Limb (tissue), 2 donors: ENCODE measurements around the gene ZBTB48.
A peak's percentile ranks its signal among the peaks of the same experiment; 100 is the strongest.
"Not testable (repeated sequence)": the region's sequence is repeated elsewhere in the genome, so short reads cannot be mapped to it uniquely, and the experiment has no call there.

Experiments used
- DNase-seq, 2 donors: peaks; one replicate each; pipeline ENCODE4 v3.0.0-alpha.2; 2016; ENCODE audit errors: extremely low spot score in 2 of 2

The ZBTB48 gene

GRCh38 chr1:6591222-6591621, 11.4 kb downstream of the ZBTB48 start:
- DNase-seq = no peak

- no peak for DNase-seq
These were observed 11.8 kb downstream of the ZBTB48 start for GRCh38 chr1:6591644-6592043.

- peak in 1 of 2 donors; percentile 26 for DNase-seq
These were observed 12.6 kb downstream of the ZBTB48 start for GRCh38 chr1:6592441-6592840.

DNA sequence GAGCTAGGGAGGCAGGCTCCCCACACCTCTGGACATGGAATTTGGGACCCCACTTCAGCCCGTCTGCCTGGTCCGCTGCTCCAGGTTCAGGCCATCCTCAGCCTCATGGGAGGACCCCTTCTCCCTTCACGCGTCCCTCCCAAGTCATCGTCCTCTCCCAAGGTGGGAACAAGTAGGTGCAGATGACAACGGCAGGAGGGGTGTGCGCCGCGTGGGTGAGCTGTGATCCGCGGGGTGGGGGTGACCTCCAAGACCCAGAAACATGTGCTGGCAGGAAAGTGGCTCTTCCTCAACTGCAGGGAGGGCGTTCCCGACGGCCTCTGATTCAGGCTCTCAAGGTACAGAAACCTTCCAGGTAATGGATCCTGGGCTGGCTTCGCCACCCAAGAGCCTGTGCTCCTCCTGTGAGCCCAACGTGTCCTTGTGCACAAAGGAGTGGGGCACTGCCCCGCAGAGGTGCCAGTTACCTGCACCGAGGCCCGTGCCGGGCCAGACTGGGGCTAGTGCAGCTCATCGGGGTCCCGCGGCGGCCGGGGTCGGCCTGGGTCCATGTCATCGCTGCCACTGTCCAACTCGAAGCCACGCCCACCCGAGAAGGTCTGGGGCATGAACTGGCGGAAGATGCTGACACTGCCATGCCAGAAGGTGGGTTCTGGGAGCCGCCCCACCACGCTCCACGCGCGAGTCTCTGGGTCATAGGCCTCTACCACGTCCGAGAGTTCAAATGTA, 13.2 kb downstream of the ZBTB48 start:
- peak in 1 of 2 donors; percentile 25 for DNase-seq

GRCh38 chr1:6593810-6594209, 14.0 kb downstream of the ZBTB48 start:
- no peak for DNase-seq

DNA sequence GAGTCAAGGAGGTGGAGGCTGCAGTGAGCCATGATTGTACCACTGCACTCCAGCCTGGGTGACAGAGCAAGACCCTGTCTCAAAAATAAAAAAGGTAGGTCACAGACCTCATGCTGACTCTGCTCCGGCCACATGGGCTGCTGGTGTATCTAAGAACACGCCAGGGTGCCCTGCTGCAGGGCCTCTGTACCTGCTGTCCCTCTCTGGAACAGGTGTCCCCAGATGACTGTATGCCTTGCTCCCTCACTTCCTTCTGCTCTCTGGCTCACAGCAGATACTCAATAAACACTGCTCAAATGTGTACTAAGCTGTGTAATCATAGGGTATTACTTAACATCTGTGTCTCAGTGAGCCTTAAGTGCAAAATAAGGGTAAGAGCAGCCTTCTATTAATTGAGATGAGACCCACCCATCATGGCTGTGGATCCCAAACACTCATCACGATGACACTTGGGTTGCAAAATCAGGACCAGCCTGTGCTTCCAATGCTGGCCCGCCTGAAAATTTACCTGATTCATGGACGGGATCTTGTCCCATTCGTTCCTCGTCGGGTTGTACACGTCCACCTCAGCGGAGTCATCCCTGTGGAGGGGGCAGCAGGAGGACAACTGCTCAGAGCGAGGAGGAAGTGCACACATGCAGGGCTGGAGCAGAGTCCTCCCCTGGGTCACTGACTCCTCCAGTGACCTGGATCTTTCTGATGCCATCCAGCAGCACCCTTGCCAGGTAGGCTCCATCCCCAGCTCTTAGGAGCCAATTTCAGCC, 15.4 kb downstream of the ZBTB48 start:
- no peak for DNase-seq

- no peak for DNase-seq
These were observed 16.6 kb downstream of the ZBTB48 start for GRCh38 chr1:6596351-6596750.

- DNase-seq = no peak
These were observed 17.3 kb downstream of the ZBTB48 start for GRCh38 chr1:6596886-6597776.

DNA sequence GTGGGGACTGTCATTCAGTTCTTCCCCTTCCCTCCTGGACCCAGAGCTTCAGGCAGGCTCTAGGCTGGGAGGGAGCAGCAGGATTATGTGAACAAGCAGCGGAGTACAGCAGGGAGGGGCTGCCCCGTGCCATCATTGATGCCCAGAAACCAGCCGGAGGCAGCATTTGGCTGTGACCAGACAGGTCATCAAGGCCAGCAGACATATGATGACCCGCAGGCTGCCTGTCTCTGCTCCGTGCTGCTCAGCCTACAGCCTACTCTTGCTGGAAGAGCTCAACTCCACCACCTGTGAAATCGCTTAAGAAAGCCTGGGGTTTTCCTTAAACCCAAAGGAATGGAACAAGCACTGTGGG, 18.0 kb downstream of the ZBTB48 start:
- DNase-seq = no peak

DNA sequence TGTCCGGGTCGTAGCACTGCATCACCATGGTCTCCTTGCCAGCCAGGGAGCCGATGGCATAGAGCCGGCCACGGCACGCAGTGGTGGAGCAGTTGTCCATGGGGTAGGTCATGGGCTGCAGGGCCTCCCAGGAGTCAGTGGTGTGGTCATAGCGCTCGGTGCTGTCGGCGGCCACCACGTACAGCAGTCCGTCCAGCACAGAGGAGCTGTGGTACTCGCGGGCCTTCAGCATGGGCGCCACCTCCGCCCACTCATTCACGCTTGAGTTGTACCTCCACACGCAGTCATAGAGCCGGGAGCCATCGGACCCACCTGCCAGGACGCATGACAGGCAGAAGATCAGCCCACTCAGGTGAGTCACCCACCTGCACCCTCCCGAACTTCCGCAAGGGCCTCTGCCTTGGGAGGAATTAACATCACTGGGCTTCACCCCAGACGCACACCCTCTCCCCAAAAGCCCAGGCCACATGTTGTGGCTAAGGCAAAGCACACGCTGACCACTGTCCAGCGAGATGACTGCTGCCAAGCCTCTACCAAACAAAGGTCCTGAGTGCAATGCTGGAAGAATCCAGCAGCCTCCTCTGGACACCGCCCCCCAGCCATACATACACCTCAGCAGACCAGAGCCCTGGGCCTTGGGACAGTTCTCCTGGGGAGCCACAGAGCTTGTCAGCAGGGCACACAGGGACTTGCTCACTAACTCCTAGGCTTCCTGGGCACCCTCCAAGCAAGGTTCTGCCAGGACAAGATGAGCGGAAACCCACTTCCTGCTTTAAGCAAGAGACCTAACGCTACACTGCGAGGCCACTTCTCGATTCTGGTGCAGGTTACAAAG, 19.6 kb downstream of the ZBTB48 start:
- no peak for DNase-seq

DNA sequence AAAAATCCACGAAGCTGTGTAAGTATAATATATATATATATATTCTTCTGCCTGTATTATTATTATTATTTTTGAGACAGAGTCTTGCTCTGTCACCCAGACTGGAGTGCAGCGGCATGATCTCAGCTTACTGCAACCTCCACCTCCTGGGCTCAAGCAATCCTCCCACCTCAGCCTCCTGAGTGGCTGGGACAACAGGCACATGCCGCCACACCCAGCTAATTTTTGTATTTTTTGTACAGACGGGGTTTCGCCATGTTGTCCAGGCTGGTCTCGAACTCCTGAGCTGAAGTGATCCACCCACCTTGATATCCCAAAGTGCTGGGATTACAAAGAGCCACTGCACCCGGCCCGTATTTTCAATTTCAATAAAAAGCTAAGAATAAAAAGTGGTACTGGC, 20.2 kb downstream of the ZBTB48 start:
- DNase-seq = not testable (repeated sequence)

DNA sequence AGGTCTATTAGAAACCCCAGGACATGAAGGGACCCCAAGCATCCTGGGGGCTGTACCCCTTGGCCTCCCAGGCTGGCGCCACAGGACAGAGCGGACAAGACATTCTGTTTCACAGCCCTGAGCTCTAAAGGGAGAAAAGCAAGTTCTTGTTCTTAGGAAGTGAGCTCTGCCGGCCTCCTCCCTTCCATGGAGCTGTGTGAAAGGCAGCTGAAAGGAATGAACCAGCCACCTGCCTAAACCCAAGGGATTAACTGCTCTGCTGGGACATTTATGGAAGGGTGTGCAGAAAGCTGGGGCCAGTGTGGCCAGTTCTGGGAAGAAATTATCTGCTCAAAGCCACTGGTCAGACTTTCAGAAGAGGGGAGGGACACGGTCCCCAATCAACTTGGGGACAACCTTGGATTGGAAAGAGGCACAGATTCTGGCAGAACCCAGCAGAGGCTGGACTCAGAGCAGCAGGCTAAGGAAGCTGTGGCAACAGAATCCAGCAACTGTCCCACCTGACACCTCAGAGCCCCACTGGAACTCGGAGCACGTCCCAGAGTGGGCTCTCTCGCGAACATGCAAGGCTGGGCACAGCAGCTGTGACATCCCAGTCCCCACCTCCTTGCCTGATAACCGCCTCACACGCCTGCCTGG, 20.7 kb downstream of the ZBTB48 start:
- DNase-seq = no peak

DNA sequence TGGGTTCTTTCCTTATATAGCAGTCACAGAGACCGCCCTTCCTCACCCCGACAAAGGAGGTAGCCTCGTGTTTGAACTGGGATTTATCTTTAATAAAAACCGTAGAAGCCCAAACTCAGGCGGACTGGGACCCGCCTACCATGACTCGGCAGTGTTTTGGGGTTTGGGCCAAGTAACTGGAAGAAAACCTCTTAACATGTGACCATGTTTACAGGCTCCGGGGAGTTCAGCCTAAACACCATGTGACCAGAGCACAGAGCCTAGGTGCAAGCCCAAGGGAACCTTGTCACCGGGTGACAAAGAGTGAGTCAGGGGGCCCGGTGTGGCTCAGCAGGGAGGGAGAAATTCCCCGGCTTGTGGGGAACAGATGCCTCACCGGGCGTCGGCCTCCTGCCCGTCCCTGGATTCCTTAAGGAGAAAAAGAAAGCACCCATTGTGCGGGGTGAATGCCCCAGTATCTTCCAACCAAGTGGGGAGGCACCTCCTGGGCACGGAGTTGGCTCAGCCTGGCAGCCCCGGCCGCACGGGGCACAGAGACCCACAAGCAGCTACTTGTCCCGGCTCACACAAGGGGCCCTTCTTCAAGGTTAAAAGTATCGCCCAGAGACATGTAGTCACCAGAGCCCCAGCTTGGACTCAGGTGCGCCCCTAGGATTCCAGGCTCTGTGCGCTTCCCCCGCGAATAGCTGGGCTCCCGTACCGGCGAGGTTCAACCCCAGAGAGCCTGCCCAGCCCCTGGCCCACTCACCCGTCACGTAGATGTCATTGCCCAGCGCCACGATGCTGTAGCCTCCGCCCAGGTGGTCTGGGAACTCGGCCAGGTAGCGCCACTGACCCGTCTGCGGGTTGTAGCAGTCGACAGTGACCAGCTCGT, 21.5 kb downstream of the ZBTB48 start:
- peak in 1 of 2 donors; percentile 69 for DNase-seq

DNA sequence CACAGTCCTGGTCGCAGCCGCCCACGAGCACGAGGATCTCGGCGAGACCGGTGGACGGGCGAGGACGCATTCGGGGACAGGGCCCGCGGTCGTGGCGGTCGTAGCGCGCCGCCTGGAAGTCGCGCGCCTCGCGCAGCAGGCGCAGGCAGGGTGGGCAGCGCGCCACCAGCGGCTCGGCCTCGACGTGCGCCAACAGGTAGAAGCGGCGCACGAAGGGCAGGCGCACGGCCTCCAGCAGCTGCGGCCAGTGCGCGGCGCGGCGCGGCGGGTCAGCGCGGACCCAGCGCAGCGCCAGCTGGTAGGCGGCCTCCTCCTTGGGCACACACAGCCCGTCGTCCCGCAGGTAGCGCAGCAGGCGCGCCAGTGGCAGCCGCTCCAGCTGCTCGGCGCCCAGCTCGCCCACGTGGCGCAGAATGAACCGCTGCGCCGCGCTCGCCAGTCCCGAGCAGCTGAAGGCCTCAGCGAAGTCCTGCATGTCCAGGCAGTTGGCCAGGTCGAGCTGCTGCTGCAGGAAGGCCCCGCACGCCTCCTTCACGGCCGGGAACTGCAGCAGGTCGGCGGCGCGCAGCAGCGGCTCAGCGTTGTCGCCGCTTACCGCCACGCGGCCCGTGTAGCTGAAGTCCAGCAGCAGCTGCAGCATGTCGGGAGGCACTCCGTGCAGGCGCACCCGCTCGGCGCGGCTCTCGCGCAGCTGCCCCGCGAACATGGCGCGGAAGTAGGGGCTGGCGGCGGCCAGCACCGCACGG, 22.3 kb downstream of the ZBTB48 start:
- no peak for DNase-seq

GRCh38 chr1:6602669-6603237, 23.0 kb downstream of the ZBTB48 start, which contains the start of gene KLHL21:
Gene KLHL21 (minus strand): TSS chr1:6602869. CDS start chr1:6602817, 52 bp downstream.
- peak; percentile 89 to 91 for DNase-seq

- DNase-seq = peak; percentile 83 to 85
These were observed 23.6 kb downstream of the ZBTB48 start for GRCh38 chr1:6603238-6603914.

GRCh38 chr1:6603915-6604558, 24.2 kb downstream of the ZBTB48 start:
- peak in 1 of 2 donors; percentile 80 for DNase-seq
